ENCODE measurements around the gene ADGRG4. TPM values are rescaled to one million over a fixed set of nuclear protein-coding genes. Genes with fewer than 3 reads are reported as not detected.

Gene ADGRG4
- total RNA-seq, 2 donors from 2014 or later = 0.23 TPM; not detected in 1

GRCh38 chrX:136291824-136292223 is 8.9 kb upstream of the ADGRG4 start:
- 96% methylated on average over 2 of the region's 2 CpGs for WGBS
- DNase-seq (ENCODE audit: low spot score) = no peak

GRCh38 chrX:136292656-136293055 is 8.1 kb upstream of the ADGRG4 start:
- 54% methylated on average over 2 of the region's 2 CpGs for WGBS
- Histone ChIP-seq H3K4me3 (no peak overlapping the region), H3K9me3 (no peaks in the 10 kb centered on the region), H3K27ac (no peak overlapping the region), H3K36me3 (no peaks in the 10 kb centered on the region), H3K4me1 (replicated peaks) (no peaks in the 10 kb centered on the region), H3K27me3 (replicated peaks; ENCODE audit: insufficient read depth) (no peaks in the 10 kb centered on the region)
- intact Hi-C loops (cut with DNase I) = no loop called here
- no peak for DNase-seq (ENCODE audit: low spot score)
- TF ChIP-seq CTCF (IDR thresholded peaks at IDR 0.05) (no peak), POLR2A (IDR thresholded peaks at IDR 0.05) (no peak), POLR2AphosphoS5 (IDR thresholded peaks at IDR 0.05) (no peak)

More at GRCh38 chrX:136291824-136292223, 8.9 kb upstream of the ADGRG4 start:
- Histone ChIP-seq H3K4me1 (replicated peaks) (no peaks in the 10 kb centered on the region), H3K27me3 (replicated peaks; ENCODE audit: insufficient read depth) (no peaks in the 10 kb centered on the region), H3K9me3 (no peaks in the 10 kb centered on the region), H3K27ac (no peak overlapping the region), H3K36me3 (no peaks in the 10 kb centered on the region), H3K4me3 (no peak overlapping the region)
- TF ChIP-seq POLR2AphosphoS5 (IDR thresholded peaks at IDR 0.05) (no peak), CTCF (IDR thresholded peaks at IDR 0.05) (no peak), POLR2A (IDR thresholded peaks at IDR 0.05) (no peak)
- intact Hi-C loops (cut with DNase I) = no loop called here

GRCh38 chrX:136295380-136295779 is 5.4 kb upstream of the ADGRG4 start:
- Histone ChIP-seq H3K27ac (no peak overlapping the region), H3K9me3 (no peaks in the 10 kb centered on the region), H3K36me3 (no peaks in the 10 kb centered on the region), H3K4me1 (replicated peaks) (no peaks in the 10 kb centered on the region), H3K4me3 (no peak overlapping the region), H3K27me3 (replicated peaks; ENCODE audit: insufficient read depth) (no peaks in the 10 kb centered on the region)
- DNase-seq (ENCODE audit: low spot score) = no peak
- no peak for TF ChIP-seq POLR2AphosphoS5 (IDR thresholded peaks at IDR 0.05)
- no peak for TF ChIP-seq POLR2A (IDR thresholded peaks at IDR 0.05)
- no peak for TF ChIP-seq CTCF (IDR thresholded peaks at IDR 0.05)
- intact Hi-C loops (cut with DNase I) = no loop called here
- 70% methylated on average over 8 of the region's 8 CpGs for WGBS

- TF ChIP-seq CTCF (IDR thresholded peaks at IDR 0.05) (no peak), POLR2A (IDR thresholded peaks at IDR 0.05) (no peak), POLR2AphosphoS5 (IDR thresholded peaks at IDR 0.05) (no peak)
- Histone ChIP-seq H3K9me3 (no peaks in the 10 kb centered on the region), H3K27ac (no peak overlapping the region), H3K4me3 (no peak overlapping the region), H3K36me3 (no peaks in the 10 kb centered on the region), H3K4me1 (replicated peaks) (no peaks in the 10 kb centered on the region), H3K27me3 (replicated peaks; ENCODE audit: insufficient read depth) (no peaks in the 10 kb centered on the region)
- intact Hi-C loops (cut with DNase I) = no loop called here
- DNase-seq (ENCODE audit: low spot score) = no peak
- WGBS = 90% methylated on average over 3 of the region's 3 CpGs
These were observed 2.3 kb downstream of the ADGRG4 start for GRCh38 chrX:136303041-136303440.

- H3K9me3 ChIP-seq = no peaks in the 10 kb centered on the region
- 73% methylated on average over 3 of the region's 3 CpGs for WGBS
- no peak for TF ChIP-seq POLR2A (IDR thresholded peaks at IDR 0.05)
- TF ChIP-seq POLR2AphosphoS5 (IDR thresholded peaks at IDR 0.05) = no peak
- H3K4me1 ChIP-seq (replicated peaks) = no peaks in the 10 kb centered on the region
- no peaks in the 10 kb centered on the region for H3K27me3 ChIP-seq (replicated peaks; ENCODE audit: insufficient read depth)
- H3K36me3 ChIP-seq = no peaks in the 10 kb centered on the region
- intact Hi-C loops (cut with DNase I) = no loop called here
- no peak for DNase-seq (ENCODE audit: low spot score)
- no peak overlapping the region for H3K4me3 ChIP-seq
- no peak overlapping the region for H3K27ac ChIP-seq
These were observed 3.7 kb downstream of the ADGRG4 start for GRCh38 chrX:136304493-136304892.

Data from prostate gland (tissue), 2 donors.